ENCODE measurements around the gene ARL15.

The ARL15 gene

DNA sequence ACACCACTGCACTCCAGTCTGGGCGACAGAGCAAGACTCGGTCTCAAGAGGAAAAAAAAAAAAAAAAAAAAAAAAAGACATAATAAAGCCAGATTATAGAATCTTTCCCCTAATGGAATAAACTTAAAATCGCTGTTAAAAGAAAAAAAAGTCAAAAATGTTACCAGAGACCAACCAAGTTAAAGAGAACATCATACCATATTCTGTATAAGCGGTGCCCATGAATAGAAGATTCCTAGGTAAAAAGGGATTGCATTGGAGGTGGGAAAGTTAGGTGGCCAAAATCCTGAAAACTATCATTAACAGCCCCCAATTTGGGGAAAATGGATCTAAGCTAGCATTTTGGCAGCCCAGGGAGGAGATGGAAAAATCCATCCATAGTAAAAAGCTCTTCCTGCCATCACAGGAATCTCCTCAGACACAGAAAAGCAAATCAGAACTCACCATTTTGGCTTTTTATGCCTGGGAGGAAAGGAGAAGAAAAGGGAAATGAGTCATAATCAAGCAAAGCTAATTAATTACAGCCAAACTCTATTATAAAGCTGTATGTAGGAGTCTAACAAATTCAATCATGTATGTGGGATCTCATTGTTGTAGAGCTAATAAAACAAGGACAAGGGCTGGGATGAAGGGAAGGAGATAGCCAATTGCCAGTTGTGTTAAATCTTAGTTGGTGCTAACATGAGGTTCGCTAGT, 363.8 kb downstream of the ARL15 start:
- TF ChIP-seq, protein P1, sequence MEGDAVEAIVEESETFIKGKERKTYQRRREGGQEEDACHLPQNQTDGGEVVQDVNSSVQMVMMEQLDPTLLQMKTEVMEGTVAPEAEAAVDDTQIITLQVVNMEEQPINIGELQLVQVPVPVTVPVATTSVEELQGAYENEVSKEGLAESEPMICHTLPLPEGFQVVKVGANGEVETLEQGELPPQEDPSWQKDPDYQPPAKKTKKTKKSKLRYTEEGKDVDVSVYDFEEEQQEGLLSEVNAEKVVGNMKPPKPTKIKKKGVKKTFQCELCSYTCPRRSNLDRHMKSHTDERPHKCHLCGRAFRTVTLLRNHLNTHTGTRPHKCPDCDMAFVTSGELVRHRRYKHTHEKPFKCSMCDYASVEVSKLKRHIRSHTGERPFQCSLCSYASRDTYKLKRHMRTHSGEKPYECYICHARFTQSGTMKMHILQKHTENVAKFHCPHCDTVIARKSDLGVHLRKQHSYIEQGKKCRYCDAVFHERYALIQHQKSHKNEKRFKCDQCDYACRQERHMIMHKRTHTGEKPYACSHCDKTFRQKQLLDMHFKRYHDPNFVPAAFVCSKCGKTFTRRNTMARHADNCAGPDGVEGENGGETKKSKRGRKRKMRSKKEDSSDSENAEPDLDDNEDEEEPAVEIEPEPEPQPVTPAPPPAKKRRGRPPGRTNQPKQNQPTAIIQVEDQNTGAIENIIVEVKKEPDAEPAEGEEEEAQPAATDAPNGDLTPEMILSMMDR (conservative IDR thresholded peaks at IDR 0.05; ENCODE audit: control insufficient read depth, insufficient read depth, low read depth, low read length) = no peak
- DNase-seq (ENCODE audit: low read depth) = no peak
- no peak overlapping the region for H3K4me3 ChIP-seq (ENCODE audit: control insufficient read depth, low read depth, low read length)

DNA sequence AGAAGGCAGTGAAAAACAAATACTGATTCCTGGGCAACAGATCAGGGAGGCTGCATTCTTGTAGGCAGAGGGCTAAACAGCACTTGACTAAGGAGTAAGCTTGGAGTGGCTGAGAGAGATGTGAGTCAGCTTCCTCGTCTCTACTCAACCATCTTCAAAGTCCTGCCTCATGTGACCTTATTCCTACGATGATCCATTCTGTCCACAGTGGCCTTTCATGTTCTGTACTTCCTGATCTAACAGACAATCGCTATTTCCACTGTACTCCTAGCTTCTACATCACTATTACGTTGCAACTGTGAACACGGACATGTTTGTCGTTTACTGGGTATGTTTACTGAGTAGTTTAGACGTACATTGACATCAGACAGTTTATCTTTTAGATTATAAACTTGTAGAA, 365.4 kb downstream of the ARL15 start:
- peak; percentile 55 for DNase-seq (ENCODE audit: low read depth)
- TF ChIP-seq, protein P1 (conservative IDR thresholded peaks at IDR 0.05; ENCODE audit: control insufficient read depth, insufficient read depth, low read depth, low read length) = no peak
- H3K4me3 ChIP-seq (ENCODE audit: control insufficient read depth, low read depth, low read length) = no peak overlapping the region

DNA sequence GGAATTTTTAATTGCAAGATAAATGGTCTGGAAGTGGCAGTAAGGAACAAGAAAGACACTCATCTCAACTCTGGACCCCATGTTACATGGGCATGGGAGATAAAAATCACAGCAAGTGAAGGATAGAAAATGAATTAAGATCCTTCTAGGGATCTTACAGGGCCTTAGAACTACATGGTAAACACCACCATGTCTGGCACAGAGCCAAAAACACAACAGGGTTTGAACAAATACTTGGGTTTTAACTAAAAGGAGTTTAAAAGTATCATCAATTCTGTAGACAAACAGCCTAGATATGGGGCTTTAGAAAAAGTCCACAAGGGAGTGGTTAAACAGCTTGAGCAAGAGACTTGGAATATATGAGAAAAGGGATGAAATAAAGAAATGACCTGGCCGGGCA, 366.4 kb downstream of the ARL15 start:
- TF ChIP-seq, protein P1 (conservative IDR thresholded peaks at IDR 0.05; ENCODE audit: control insufficient read depth, insufficient read depth, low read depth, low read length) = no peak
- no peak for DNase-seq (ENCODE audit: low read depth)
- H3K4me3 ChIP-seq (ENCODE audit: control insufficient read depth, low read depth, low read length) = no peak overlapping the region

DNA sequence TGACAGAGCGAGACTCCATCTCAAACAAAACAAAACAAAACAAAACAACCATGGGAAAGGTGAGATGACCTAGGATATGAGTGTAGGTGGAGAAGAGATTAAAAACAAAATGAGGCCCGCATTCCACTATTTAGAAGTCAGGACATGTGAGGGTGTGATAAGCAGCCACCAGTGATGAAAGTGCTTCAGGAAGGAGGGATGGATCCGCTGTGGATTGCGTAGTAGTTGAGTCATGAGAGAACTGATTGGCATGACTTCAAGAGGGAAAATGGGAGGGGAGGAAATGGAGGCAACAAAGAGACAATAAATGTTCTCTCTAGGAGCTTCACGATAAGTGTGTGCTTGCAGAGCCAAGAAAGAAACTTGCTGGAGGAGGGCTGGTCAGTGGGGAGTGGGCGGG, 367.6 kb downstream of the ARL15 start:
- TF ChIP-seq, protein P1 (conservative IDR thresholded peaks at IDR 0.05; ENCODE audit: control insufficient read depth, insufficient read depth, low read depth, low read length) = no peak
- DNase-seq (ENCODE audit: low read depth) = peak; percentile 90
- H3K4me3 ChIP-seq (ENCODE audit: control insufficient read depth, low read depth, low read length) = no peak overlapping the region

DNA sequence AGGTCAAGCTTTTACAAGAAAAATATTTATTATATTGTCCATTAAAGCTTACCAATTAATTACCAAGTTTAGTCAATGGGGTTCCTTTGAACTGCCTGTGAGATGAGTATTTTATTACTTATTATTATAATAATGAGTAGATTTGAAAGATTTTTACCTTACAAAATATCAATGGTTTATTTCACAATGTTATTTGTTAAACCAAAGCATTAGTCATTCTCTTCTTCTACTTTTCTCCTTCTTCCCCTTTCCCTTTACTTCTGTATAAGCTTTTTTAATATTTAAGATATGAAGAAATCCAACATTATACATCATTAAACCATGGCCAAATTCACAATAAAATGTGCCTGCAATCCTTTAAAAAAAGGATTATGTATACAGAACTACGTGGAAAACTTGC, 369.5 kb downstream of the ARL15 start:
- H3K4me3 ChIP-seq (ENCODE audit: control insufficient read depth, low read depth, low read length) = no peak overlapping the region
- TF ChIP-seq, protein P1 (conservative IDR thresholded peaks at IDR 0.05; ENCODE audit: control insufficient read depth, insufficient read depth, low read depth, low read length) = no peak
- DNase-seq (ENCODE audit: low read depth) = peak; percentile 26

DNA sequence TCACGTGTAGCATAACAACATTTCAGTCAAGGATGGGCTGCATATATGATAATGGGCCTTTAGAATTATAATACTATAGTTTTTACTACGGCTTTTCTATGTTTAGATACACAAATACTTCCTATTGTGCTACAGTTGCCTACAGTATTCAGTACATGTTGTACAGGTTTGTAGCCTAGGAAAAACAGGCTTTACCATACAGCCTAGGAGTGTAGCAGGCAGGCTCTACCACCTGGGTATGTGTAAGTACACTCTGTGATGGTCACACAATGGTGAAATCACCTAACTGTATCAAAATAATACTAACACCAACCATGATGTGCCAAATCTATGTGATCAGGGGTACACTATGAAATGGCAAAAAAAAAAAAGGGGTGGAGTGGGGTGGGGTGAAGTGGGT, 372.9 kb downstream of the ARL15 start:
- no peak for DNase-seq (ENCODE audit: low read depth)
- H3K4me3 ChIP-seq (ENCODE audit: control insufficient read depth, low read depth, low read length) = no peak overlapping the region
- TF ChIP-seq, protein P1 (conservative IDR thresholded peaks at IDR 0.05; ENCODE audit: control insufficient read depth, insufficient read depth, low read depth, low read length) = no peak

Measured in fibroblast of mammary gland (primary cell).